IMR-90 (cell line): ENCODE measurements around the gene ABHD5. TPM values are rescaled to one million over a fixed set of nuclear protein-coding genes. Genes with fewer than 3 reads are reported as not detected.

Source experiments
- ATAC-seq: fragments of 200-7000 bp; cut with Tn5 transposase; 2 replicates; pipeline ENCODE4 v1.9.1; 2020; ENCODE audit warnings: low read depth, mild to moderate bottlenecking, moderate library complexity
- BruUV-seq: library from RNA; stranded (reverse); fragments of 400-500 nt; replicated peaks from 2 replicates; lab custom pipeline; 2021; lab: Mats Ljungman, UMichigan
- CTCF ChIA-PET: fragments of 300-600 bp; formaldehyde crosslinking; extraction: SDS; loops from one replicate; lab custom pipeline; 2021; ENCODE audit warnings: antibody characterized with exemption; lab: Yijun Ruan, JAX
- POLR2A ChIA-PET: fragments of 300-600 bp; sonication (Branson Sonifier 250); formaldehyde crosslinking; loops from one replicate; lab custom pipeline; 2022; ENCODE audit warnings: antibody characterized with exemption; ENCODE audit not compliant: unreplicated experiment; lab: Charles Lee
- DNase-seq: peaks from one replicate; pipeline ENCODE4 v3.0.0; 2013
- H2AFZ ChIP-seq: replicated peaks from 2 replicates; pipeline ENCODE3; 2013; ENCODE audit warnings: low read length, mild to moderate bottlenecking; ENCODE audit not compliant: poor library complexity
- H2AK5ac ChIP-seq: 2 replicates; pipeline ENCODE4 v1.6.1; 2013; ENCODE audit warnings: low read depth, low read length, inconsistent platforms
- H2AK9ac ChIP-seq: replicated peaks from 2 replicates; pipeline ENCODE3; 2013; ENCODE audit warnings: mild to moderate bottlenecking, low read depth, low read length, moderate library complexity; ENCODE audit not compliant: poor library complexity
- H2BK120ac ChIP-seq: 2 replicates; pipeline ENCODE4 v1.6.1; 2013; ENCODE audit warnings: low read depth, low read length, inconsistent platforms
- H2BK15ac ChIP-seq: 3 replicates; pipeline ENCODE4 v1.6.1; 2013; ENCODE audit warnings: low read depth, low read length, inconsistent platforms
- H2BK20ac ChIP-seq: 2 replicates; pipeline ENCODE4 v1.6.1; 2013; ENCODE audit warnings: low read depth, mild to moderate bottlenecking, inconsistent platforms, low read length, moderate library complexity
- H2BK5ac ChIP-seq: 2 replicates; pipeline ENCODE4 v1.6.1; 2013; ENCODE audit warnings: mild to moderate bottlenecking, low read depth, low read length, inconsistent platforms; ENCODE audit not compliant: poor library complexity, severe bottlenecking
- H3K14ac ChIP-seq: replicated peaks from 2 replicates; pipeline ENCODE4 v1.6.1; 2013; ENCODE audit warnings: low read depth, low read length, inconsistent platforms
- H3K18ac ChIP-seq: 2 replicates; pipeline ENCODE4 v1.6.1; 2013; ENCODE audit warnings: low read depth, low read length, control low read depth
- H3K23ac ChIP-seq: 2 replicates; pipeline ENCODE4 v1.6.1; 2013; ENCODE audit warnings: low read depth, low read length, inconsistent platforms
- H3K27ac ChIP-seq: 2 replicates; pipeline ENCODE4 v1.5.1; 2013; ENCODE audit warnings: mild to moderate bottlenecking, control low read depth, low read length; ENCODE audit not compliant: insufficient read depth
- H3K27me3 ChIP-seq: 2 replicates; pipeline ENCODE4 v1.6.1; 2013; ENCODE audit warnings: low read length; ENCODE audit not compliant: control insufficient read depth, insufficient read depth
- H3K36me3 ChIP-seq: 2 replicates; pipeline ENCODE4 v1.6.1; 2013; ENCODE audit warnings: low read length, mixed read lengths; ENCODE audit not compliant: control insufficient read depth, insufficient read depth
- H3K4ac ChIP-seq: 2 replicates; pipeline ENCODE4 v1.6.1; 2013; ENCODE audit warnings: low read depth, low read length, inconsistent platforms
- H3K4me1 ChIP-seq: 2 replicates; pipeline ENCODE4 v1.6.1; 2013; ENCODE audit warnings: low read length, mixed read lengths; ENCODE audit not compliant: control insufficient read depth, insufficient read depth
- H3K4me2 ChIP-seq: 2 replicates; pipeline ENCODE4 v1.6.1; 2013; ENCODE audit warnings: low read depth, mild to moderate bottlenecking, control low read depth, low read length, moderate library complexity
- H3K4me3 ChIP-seq: 2 replicates; pipeline ENCODE4 v1.5.1; 2013; ENCODE audit warnings: low read depth, mild to moderate bottlenecking, control low read depth, low read length, moderate library complexity; ENCODE audit not compliant: insufficient read depth
- H3K56ac ChIP-seq: 2 replicates; pipeline ENCODE4 v1.6.1; 2013; ENCODE audit warnings: low read length, inconsistent platforms; ENCODE audit not compliant: insufficient read depth; ENCODE audit errors: extremely low read depth
- H3K79me1 ChIP-seq, 2 experiments: 2 replicates each; pipeline ENCODE4 v1.6.1; 2013; ENCODE audit warnings: low read length in 2 of 2, inconsistent platforms in 1 of 2, low read depth in 1 of 2
- H3K9ac ChIP-seq: 2 replicates; pipeline ENCODE4 v1.6.1; 2013; ENCODE audit warnings: low read depth, low read length, control low read depth
- H3K9me1 ChIP-seq: 2 replicates; pipeline ENCODE4 v1.6.1; 2013; ENCODE audit warnings: low read length, inconsistent platforms; ENCODE audit not compliant: insufficient read depth
- H3K9me3 ChIP-seq: 2 replicates; pipeline ENCODE4 v1.6.1; 2013; ENCODE audit warnings: low read length; ENCODE audit not compliant: control insufficient read depth, insufficient read depth
- H4K20me1 ChIP-seq: 2 replicates; pipeline ENCODE4 v1.6.1; 2013; ENCODE audit warnings: low read length, inconsistent platforms; ENCODE audit not compliant: insufficient read depth
- H4K5ac ChIP-seq: 2 replicates; pipeline ENCODE4 v1.6.1; 2013; ENCODE audit warnings: mild to moderate bottlenecking, low read depth, low read length, control low read depth
- H4K8ac ChIP-seq, 2 experiments: 2 replicates each; pipeline ENCODE4 v1.6.1; 2013; ENCODE audit warnings: low read depth in 2 of 2, low read length in 2 of 2, control low read depth in 1 of 2, inconsistent platforms in 1 of 2
- H4K91ac ChIP-seq: 2 replicates; pipeline ENCODE4 v1.6.1; 2013; ENCODE audit warnings: low read depth, low read length, inconsistent platforms; ENCODE audit not compliant: insufficient read depth
- CHD1 ChIP-seq: IDR thresholded peaks from 2 replicates; pipeline ENCODE4 v1.6.1; 2012; ENCODE audit warnings: low read depth, low read length, improper control_type of control experiment
- RAD21 ChIP-seq: IDR thresholded peaks from 2 replicates; pipeline ENCODE4 v1.6.1; 2012; ENCODE audit warnings: low read length, improper control_type of control experiment
- USF2 ChIP-seq: fragments of 150-350 bp; IDR thresholded peaks from 2 replicates; pipeline ENCODE4 v1.6.1; 2017; ENCODE audit warnings: mild to moderate bottlenecking, antibody characterized with exemption, low read length, low read depth
- WGBS, 2 experiments: methylation state at CpG; one replicate each; pipeline versions ENCODE4 v1.1.5 to v1.1.7; 2013; ENCODE audit warnings: missing lambda C conversion rate in 2 of 2; ENCODE audit not compliant: insufficient read length in 1 of 2; ENCODE audit errors: extremely low coverage in 2 of 2; 5-methylcytosine and 5-hydroxymethylcytosine counted together
- dilution Hi-C: fragments of 300-500 bp; cut with HindIII; formaldehyde crosslinking; loops from one replicate; pipeline ENCODE4 v1.14.3; 2018; ENCODE audit warnings: low sequenced_read_pairs; ENCODE audit not compliant: unreplicated experiment
- in situ Hi-C: fragments of 300-500 bp; cut with MboI; formaldehyde crosslinking; loops from 3 replicates; pipeline ENCODE4 v1.14.3; 2019; ENCODE audit warnings: low sequenced_read_pairs, inconsistent platforms, mixed read lengths
- intact Hi-C: fragments of 100-400 bp; cut with micrococcal nuclease; formaldehyde crosslinking; loops from 2 replicates; pipeline ENCODE4 v1.10.0; 2022
- polyA plus RNA-seq, 3 experiments: library from polyadenylated mRNA; depleted of rRNA; stranded (reverse); fragments of >200 nt; gene quantifications; 2 replicates each; pipeline ENCODE4 v1.2.3, GENCODE V29; 2012; ENCODE audit warnings: low replicate concordance in 1 of 3
- total RNA-seq: library from RNA; depleted of rRNA; stranded (reverse); fragments of >200 nt; gene quantifications from 2 replicates; pipeline ENCODE4 v1.2.3, GENCODE V29; 2012

Gene ABHD5
- total and polyA plus RNA-seq, 2 of the 4 experiments (the other 2 are of a cell fraction), result 15.8 to 33.2 TPM

GRCh38 chr3:43770426-43771103 is 79.8 kb downstream of the ABHD5 start:
- no peaks in the 10 kb centered on the region for H3K79me1 ChIP-seq
- intact Hi-C loops (no loop called here), in situ Hi-C loops (loop anchor here (10.0 kb wide), 1 partner anchor 424 kb away; no protein-coding TSS in a partner anchor), dilution Hi-C loops (no loop called here)
- peaks cover 25% of the 10 kb centered on the region for H3K4me1 ChIP-seq
- 0 out of 2 replicates have a peak overlapping the region, but pooled peaks have one; percentile 7 for H4K5ac ChIP-seq
- H3K27ac ChIP-seq, result no peak overlapping the region
- ATAC-seq (no peak), DNase-seq (no peak)
- H3K23ac ChIP-seq, result no peak overlapping the region
- no peak overlapping the region for H3K56ac ChIP-seq
- no peaks in the 10 kb centered on the region for H3K27me3 ChIP-seq
- H3K9me1 ChIP-seq, result peaks cover 14% of the 10 kb centered on the region
- ChIA-PET CTCF (no interaction called here), POLR2A (no interaction called here)
- no peak overlapping the region for H3K9ac ChIP-seq
- H3K9me3 ChIP-seq, result no peaks in the 10 kb centered on the region
- H3K4me2 ChIP-seq, result no peak overlapping the region
- peak overlapping the region; percentile 45 for H2AFZ ChIP-seq
- H2BK120ac ChIP-seq, result no peak overlapping the region; the same call in 1 of the 2 replicates
- peak overlapping the region; percentile 33; the same call in 1 of the 2 replicates for H4K91ac ChIP-seq
- H2AK5ac ChIP-seq, result peak overlapping the region; percentile 67
- no peak overlapping the region; the same call in 1 of the 2 replicates for H3K18ac ChIP-seq
- H4K8ac ChIP-seq, result peak overlapping the region; percentile 62 to 90; a peak in 3 of 4 replicates
- H3K4ac ChIP-seq, result peak overlapping the region; percentile 69; the same call in 1 of the 2 replicates
- BruUV-seq, result no TSS peak
- H4K20me1 ChIP-seq, result no peaks in the 10 kb centered on the region
- no peak overlapping the region for H2AK9ac ChIP-seq
- peak overlapping the region; percentile 49; the same call in 1 of the 2 replicates for H2BK20ac ChIP-seq
- H3K4me3 ChIP-seq, result no peak overlapping the region
- H3K14ac ChIP-seq, result no peak overlapping the region
- H2BK5ac ChIP-seq, result no peak overlapping the region
- no CpG with 5 or more reads among the region's 11 CpGs for WGBS, 2 experiments
- no peaks in the 10 kb centered on the region for H3K36me3 ChIP-seq
- no peak for TF ChIP-seq USF2
- no peak for TF ChIP-seq RAD21
- no peak for TF ChIP-seq CHD1
- peak overlapping the region; percentile 57; the same call in 1 of the 3 replicates for H2BK15ac ChIP-seq
